HEK293T (cell line): ENCODE results near the gene NAPA.

Source experiments
- ARNT ChIP-seq: fragments of 450-650 bp; IDR thresholded peaks from 2 replicates; pipeline ENCODE4 v1.6.1; 2017; ENCODE audit warnings: mild to moderate bottlenecking
- BHLHE40 ChIP-seq: fragments of 450-650 bp; IDR thresholded peaks from 2 replicates; pipeline ENCODE4 v1.6.1; 2016; ENCODE audit warnings: mild to moderate bottlenecking, moderate library complexity, borderline replicate concordance
- ELF4 ChIP-seq: fragments of 450-650 bp; IDR thresholded peaks from 2 replicates; pipeline ENCODE4 v1.6.1; 2017; ENCODE audit warnings: antibody characterized with exemption
- FOXA1 ChIP-seq: fragments of 450-650 bp; IDR thresholded peaks from 2 replicates; pipeline ENCODE4 v1.6.1; 2016; ENCODE audit warnings: mild to moderate bottlenecking
- FOXK2 ChIP-seq: fragments of 450-650 bp; IDR thresholded peaks from 2 replicates; pipeline ENCODE4 v1.6.1; 2016; ENCODE audit warnings: mild to moderate bottlenecking
- FOXM1 ChIP-seq: fragments of 450-650 bp; IDR thresholded peaks from 2 replicates; pipeline ENCODE4 v1.6.1; 2017; ENCODE audit warnings: mild to moderate bottlenecking, borderline replicate concordance
- HDGF ChIP-seq: fragments of 450-650 bp; IDR thresholded peaks from 2 replicates; pipeline ENCODE4 v1.6.1; 2017; ENCODE audit warnings: antibody characterized with exemption, borderline replicate concordance
- L3MBTL2 ChIP-seq: fragments of 450-650 bp; conservative IDR thresholded peaks from 2 replicates; pipeline ENCODE4 v1.6.1; 2016; ENCODE audit warnings: mild to moderate bottlenecking
- LEF1 ChIP-seq: fragments of 450-650 bp; IDR thresholded peaks from 2 replicates; pipeline ENCODE4 v1.6.1; 2017; ENCODE audit warnings: mild to moderate bottlenecking, borderline replicate concordance
- NFRKB ChIP-seq: fragments of 450-650 bp; IDR thresholded peaks from 2 replicates; pipeline ENCODE4 v1.6.1; 2016; ENCODE audit warnings: mild to moderate bottlenecking, moderate library complexity
- SP1 ChIP-seq: fragments of 450-650 bp; IDR thresholded peaks from 2 replicates; pipeline ENCODE4 v1.6.1; 2017
- SUZ12 ChIP-seq: fragments of 450-650 bp; IDR thresholded peaks from 2 replicates; pipeline ENCODE4 v1.6.1; 2016; ENCODE audit warnings: mild to moderate bottlenecking
- TARDBP ChIP-seq: fragments of 450-650 bp; IDR thresholded peaks from 2 replicates; pipeline ENCODE4 v1.6.1; 2016

DNA sequence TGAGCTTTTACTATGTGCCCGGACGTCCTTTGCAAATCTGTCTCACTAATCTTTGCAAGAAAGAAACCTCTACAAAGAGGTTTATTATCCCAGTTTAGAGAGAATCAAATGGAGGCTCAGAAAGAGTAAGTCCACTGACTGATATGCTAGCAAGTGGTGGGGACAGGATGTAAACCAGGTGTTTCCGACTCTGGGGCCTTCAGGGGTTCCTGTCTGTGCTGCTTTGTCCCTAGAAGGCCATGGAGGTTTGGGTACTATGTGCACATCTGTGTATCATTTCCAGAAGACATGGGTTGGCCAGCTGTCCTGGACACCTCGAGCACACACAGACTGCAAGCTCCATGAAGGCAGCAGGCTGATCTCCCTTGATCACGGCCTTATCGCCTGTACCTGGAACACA, 29.7 kb downstream of the NAPA start:
- TF ChIP-seq SUZ12 (no peak), SP1 (no peak), TARDBP (no peak), BHLHE40 (no peak), NFRKB (no peak), L3MBTL2 (no peak), FOXK2 (no peak), ARNT (no peak), ELF4 (no peak), FOXA1 (no peak), FOXM1 (no peak), HDGF (no peak), LEF1 (no peak)
